NB4 (cell line): ENCODE data around the gene SFXN5.

Source experiments
- DNase-seq: peaks from one replicate; pipeline ENCODE4 v3.0.0; 2010; ENCODE audit warnings: low read depth
- H3K4me3 ChIP-seq: one replicate; pipeline ENCODE4 v1.5.1; 2011; ENCODE audit warnings: mild to moderate bottlenecking, low read depth, low read length, moderate library complexity
- MYC ChIP-seq: IDR thresholded peaks from 2 replicates; pipeline ENCODE4 v1.6.1; 2011; ENCODE audit warnings: low read depth, low read length
- POLR2A ChIP-seq: IDR thresholded peaks from 2 replicates; pipeline ENCODE4 v1.6.1; 2011; ENCODE audit warnings: mild to moderate bottlenecking; ENCODE audit not compliant: insufficient read length; ENCODE audit errors: extremely low read depth
- TF ChIP-seq, protein P1 (sequence below): IDR thresholded peaks from 2 replicates; pipeline ENCODE4 v1.6.1; 2011; ENCODE audit warnings: low read depth, low read length
- TF ChIP-seq, protein P2 (sequence below): IDR thresholded peaks from one replicate; pipeline ENCODE4 v1.5.1; 2012; ENCODE audit warnings: low read depth, low read length

The SFXN5 gene

DNA sequence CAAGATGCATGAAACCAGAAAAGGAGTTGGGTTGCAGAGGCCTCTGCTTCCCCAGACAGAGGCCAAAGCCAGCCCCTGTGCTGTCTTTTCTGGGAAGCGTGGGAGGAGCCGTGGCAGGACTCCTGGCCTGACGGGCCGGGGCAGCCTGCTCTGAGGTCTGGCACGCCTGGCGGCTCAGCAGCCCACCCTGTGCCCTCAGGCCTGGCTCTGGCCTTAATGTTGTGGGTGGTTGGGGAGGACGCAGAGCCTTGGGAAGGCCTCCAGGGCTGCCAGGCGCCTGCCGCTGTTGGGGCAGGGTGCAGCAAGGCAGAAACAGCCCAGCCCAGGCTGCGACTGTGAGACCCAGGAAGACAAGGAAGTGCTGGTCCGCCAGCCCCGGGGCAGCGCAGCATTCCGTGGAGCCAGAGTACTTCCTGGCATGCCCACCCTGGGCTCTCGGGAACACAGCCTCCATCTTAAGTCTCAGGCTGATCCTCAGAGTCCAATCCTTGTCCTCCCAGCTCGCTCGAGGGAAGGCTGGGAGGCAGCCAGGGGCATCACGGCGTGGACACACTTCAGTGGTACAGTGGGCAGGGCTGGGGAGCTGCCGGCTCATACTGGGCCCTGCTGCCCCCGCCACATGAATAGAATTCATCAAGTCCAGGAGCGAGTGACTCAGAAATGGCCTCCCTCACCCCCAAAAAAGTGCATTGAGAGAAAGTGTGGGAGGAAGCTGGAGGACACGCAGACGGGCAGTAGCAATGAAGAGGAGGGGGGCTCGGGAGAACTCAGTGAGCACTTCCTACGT lies 81.5 kb downstream of the SFXN5 start:
- TF ChIP-seq, protein P1, sequence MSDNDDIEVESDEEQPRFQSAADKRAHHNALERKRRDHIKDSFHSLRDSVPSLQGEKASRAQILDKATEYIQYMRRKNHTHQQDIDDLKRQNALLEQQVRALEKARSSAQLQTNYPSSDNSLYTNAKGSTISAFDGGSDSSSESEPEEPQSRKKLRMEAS = no peak
- TF ChIP-seq POLR2A (no peak), MYC (no peak)
- TF ChIP-seq, protein P2, sequence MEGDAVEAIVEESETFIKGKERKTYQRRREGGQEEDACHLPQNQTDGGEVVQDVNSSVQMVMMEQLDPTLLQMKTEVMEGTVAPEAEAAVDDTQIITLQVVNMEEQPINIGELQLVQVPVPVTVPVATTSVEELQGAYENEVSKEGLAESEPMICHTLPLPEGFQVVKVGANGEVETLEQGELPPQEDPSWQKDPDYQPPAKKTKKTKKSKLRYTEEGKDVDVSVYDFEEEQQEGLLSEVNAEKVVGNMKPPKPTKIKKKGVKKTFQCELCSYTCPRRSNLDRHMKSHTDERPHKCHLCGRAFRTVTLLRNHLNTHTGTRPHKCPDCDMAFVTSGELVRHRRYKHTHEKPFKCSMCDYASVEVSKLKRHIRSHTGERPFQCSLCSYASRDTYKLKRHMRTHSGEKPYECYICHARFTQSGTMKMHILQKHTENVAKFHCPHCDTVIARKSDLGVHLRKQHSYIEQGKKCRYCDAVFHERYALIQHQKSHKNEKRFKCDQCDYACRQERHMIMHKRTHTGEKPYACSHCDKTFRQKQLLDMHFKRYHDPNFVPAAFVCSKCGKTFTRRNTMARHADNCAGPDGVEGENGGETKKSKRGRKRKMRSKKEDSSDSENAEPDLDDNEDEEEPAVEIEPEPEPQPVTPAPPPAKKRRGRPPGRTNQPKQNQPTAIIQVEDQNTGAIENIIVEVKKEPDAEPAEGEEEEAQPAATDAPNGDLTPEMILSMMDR = no peak
- H3K4me3 ChIP-seq = no peak overlapping the region
- no peak for DNase-seq

DNA sequence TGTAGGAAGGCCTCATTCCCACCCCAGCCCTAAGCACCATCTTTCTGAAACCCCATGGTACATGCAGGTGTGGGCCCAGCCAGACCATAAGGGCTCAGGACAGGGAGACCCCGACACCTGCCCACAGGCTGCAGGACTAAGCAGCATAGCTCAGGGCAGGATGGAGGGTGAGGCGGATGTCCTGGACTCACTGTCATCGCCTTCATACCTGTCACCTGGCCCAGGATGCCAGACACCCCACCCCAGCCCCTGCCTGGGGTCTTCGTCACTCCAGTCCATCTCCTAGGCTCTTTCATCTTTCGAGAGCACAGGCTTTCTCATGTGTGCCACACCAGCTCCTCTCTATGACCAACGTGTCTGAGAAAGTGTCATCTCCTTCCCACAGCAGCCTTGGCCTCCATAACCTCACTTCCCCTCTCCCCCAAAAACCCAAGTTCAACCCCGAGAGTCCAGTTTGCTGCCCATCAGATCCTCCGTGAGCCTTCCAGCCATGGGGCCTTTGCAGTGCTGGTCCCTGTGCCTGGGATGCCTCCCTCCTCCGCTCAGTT lies 82.7 kb downstream of the SFXN5 start:
- no peak overlapping the region for H3K4me3 ChIP-seq
- DNase-seq = no peak
- TF ChIP-seq, protein P1 = no peak
- TF ChIP-seq, protein P2 = no peak
- no peak for TF ChIP-seq MYC
- TF ChIP-seq POLR2A = no peak

DNA sequence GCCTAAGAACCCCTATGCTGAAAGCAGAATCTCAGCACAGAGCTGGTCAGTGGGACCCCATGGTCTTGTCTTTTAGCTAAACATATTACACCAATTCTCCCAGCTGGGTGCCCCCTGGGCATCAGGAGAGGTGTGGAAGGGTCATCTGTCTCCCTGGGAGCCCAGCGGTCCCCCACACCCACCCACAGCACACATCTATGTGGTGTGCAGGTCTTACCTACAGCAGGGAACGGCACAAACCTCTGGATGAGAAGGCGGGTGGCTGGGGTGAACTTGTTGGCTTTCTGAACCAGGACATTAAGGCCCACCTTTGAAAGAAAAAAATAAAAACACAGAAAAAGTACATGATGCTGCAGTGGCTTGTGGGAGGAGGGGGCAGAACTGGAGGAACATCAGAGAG lies 83.5 kb downstream of the SFXN5 start:
- TF ChIP-seq MYC (no peak), POLR2A (no peak)
- TF ChIP-seq, protein P1 = no peak
- TF ChIP-seq, protein P2 = no peak
- DNase-seq = no peak
- H3K4me3 ChIP-seq = no peak overlapping the region

DNA sequence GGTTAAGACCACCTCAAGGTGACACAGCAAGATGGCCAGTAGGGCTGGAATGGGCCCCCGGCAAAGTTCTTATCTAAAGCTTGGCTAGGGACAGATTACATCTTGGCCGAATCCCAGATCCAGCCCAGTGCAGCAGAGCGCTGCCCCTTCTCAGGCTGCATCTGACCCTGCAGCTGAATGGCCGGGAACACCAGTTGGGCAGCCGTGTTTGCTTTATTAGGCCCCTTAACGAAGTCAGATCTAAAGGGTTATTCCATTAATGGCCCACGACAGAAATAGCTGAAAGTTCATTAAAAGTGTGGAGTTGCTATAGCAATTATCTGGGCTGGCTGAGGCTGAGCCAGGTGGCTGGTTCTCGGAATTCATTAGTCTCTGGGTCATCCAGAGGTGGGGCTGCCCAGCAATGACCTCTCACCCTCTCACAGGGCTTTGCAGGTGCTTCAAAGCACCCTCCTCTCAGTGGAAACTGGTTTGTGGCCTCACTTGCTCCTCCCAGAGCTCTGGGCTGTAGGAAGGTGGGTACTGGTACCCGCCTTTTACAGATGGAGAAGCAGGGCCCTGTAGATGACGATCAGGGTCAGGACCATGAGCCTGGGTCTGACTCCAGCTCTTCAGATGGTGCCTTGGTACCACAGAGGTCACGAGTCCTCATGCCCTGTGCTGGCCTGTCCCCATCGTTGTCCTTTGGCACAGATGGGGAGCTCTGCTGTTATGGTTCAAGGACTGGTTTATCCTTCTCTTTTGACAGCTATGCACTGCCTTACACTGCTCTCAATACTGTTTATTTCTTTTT lies 85.4 kb downstream of the SFXN5 start:
- TF ChIP-seq MYC = no peak
- TF ChIP-seq, protein P2 = no peak
- no peak overlapping the region for H3K4me3 ChIP-seq
- DNase-seq = no peak

DNA sequence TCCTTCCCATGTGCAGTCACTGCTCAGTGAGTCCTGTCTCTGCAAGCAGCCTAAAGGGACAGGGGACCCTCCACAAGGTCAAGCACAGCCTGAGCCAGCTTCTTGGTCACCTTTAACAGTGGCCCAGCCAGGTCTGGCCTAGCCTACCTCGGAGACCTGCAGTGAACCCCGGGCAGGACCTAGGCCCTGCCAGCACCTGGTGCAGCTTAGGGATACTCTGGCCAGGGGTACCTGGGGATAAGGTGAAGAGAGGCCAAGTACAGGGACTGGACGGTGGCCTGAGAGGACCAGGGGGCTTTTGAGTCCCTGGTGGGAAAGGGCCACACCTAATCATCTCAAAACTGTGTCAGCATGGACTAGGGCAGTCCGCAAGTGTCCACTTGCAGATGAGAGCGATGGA lies 86.4 kb downstream of the SFXN5 start:
- TF ChIP-seq MYC (no peak), POLR2A (no peak)
- TF ChIP-seq, protein P1 = no peak
- TF ChIP-seq, protein P2 = no peak
- no peak overlapping the region for H3K4me3 ChIP-seq
- DNase-seq = no peak
